Adrenal gland (tissue), 5 donors: ENCODE data around the gene PPP2R2C.

ENCODE experiments used
- POLR2A ChIP-seq, 2 donors: fragments of 450-650 bp; IDR thresholded peaks; one replicate each; pipeline ENCODE4 v1.6.1; 2017; ENCODE audit warnings: antibody characterized with exemption in 2 of 2, mild to moderate bottlenecking in 2 of 2, moderate library complexity in 1 of 2
- TF ChIP-seq, protein P1 (sequence below), 6 experiments: fragments of 450-650 bp in 4 of 6; fragments of 200-600 bp in 2 of 6; sonication (generic) in 1 of 6; IDR thresholded peaks; 1 replicate in 5 of 6; 2 replicates in 1 of 6; pipeline versions ENCODE4 v1.5.1 to v1.8.0; 2016 to 2021; ENCODE audit warnings: antibody characterized with exemption in 6 of 6, mild to moderate bottlenecking in 2 of 6, moderate library complexity in 1 of 6
- donor health status: DM: no; HTN: no; CAD: no.

DNA sequence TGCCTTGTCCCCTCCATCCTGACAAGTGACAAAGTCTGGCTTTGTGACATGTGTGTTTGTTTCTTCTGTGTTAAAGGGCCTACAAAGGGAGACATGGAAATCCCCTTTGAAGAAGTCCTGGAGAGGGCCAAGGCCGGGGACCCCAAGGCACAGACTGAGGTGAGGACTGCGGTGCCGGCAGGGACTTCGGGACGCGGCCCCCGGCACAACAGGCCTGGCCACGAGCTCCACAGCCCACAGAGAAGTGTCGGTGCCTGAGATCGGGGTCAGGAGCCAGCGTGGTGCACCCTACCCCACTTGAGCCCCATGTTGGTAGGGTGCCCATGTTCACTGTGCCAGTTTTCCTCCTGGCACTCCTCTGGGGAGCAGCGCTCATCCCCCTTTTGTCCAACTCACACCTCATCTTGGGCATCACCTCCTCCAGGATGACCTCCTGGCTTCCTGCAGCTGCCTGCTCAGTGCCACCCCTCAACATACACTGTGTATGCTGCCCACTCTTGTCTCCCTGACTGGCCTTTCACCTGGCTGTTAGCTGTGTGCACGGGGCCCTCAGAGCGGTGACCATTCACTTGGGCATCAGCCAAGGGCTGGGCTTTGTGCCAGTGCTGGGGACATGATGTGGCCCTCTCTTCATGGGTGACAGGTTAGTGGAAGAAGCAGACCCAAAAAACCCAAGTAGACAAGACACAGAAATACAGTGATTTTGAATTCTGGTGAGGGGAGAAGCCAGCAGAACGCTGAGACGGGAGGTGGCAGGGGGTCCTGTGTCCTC, 185.2 kb downstream of the PPP2R2C start:
- TF ChIP-seq POLR2A (IDR thresholded peaks at IDR 0.05), result no peak
- TF ChIP-seq, protein P1, sequence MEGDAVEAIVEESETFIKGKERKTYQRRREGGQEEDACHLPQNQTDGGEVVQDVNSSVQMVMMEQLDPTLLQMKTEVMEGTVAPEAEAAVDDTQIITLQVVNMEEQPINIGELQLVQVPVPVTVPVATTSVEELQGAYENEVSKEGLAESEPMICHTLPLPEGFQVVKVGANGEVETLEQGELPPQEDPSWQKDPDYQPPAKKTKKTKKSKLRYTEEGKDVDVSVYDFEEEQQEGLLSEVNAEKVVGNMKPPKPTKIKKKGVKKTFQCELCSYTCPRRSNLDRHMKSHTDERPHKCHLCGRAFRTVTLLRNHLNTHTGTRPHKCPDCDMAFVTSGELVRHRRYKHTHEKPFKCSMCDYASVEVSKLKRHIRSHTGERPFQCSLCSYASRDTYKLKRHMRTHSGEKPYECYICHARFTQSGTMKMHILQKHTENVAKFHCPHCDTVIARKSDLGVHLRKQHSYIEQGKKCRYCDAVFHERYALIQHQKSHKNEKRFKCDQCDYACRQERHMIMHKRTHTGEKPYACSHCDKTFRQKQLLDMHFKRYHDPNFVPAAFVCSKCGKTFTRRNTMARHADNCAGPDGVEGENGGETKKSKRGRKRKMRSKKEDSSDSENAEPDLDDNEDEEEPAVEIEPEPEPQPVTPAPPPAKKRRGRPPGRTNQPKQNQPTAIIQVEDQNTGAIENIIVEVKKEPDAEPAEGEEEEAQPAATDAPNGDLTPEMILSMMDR (IDR thresholded peaks at IDR 0.05), result no peak
